ENCODE results near the gene SNTG2. TPM values are rescaled to one million over a fixed set of nuclear protein-coding genes. Genes with fewer than 3 reads are reported as not detected.

Gene SNTG2
- total RNA-seq, 2 experiments from 2014 or later: 2.5 to 3.2 TPM

GRCh38 chr2:1249897-1250687 is 299.4 kb downstream of the SNTG2 start:
- POLR2A ChIA-PET: no interaction called here
- Mint-ChIP-seq H3K36me3 (ENCODE audit: low read depth) (no peaks in the 10 kb centered on the region), H3K27ac (no peak overlapping the region), H3K4me1 (ENCODE audit: low read depth) (peaks cover 4% of the 10 kb centered on the region), H3K9me3 (no peaks in the 10 kb centered on the region), H3K4me3 (no peak overlapping the region), H3K27me3 (peaks cover 5% of the 10 kb centered on the region)
- DNase-seq (no peak), ATAC-seq (no peak)
- intact Hi-C loops (cut with micrococcal nuclease): no loop called here
- TF ChIP-seq CTCF (IDR thresholded peaks at IDR 0.05): no peak
- CTCF ChIA-PET: no interaction called here

GRCh38 chr2:1251520-1251919 is 300.9 kb downstream of the SNTG2 start:
- no peak for TF ChIP-seq CTCF (IDR thresholded peaks at IDR 0.05)
- ATAC-seq (no peak), DNase-seq (no peak)
- Mint-ChIP-seq H3K4me1 (ENCODE audit: low read depth) (peaks cover 4% of the 10 kb centered on the region), H3K4me3 (no peak overlapping the region), H3K36me3 (ENCODE audit: low read depth) (no peaks in the 10 kb centered on the region), H3K27ac (no peak overlapping the region), H3K27me3 (peaks cover 5% of the 10 kb centered on the region), H3K9me3 (no peaks in the 10 kb centered on the region)
- POLR2A ChIA-PET: no interaction called here
- intact Hi-C loops (cut with micrococcal nuclease): no loop called here
- CTCF ChIA-PET: no interaction called here

GRCh38 chr2:1253629-1254028 is 303.0 kb downstream of the SNTG2 start:
- ChIA-PET CTCF (no interaction called here), POLR2A (no interaction called here)
- Mint-ChIP-seq H3K27me3 (peaks cover 5% of the 10 kb centered on the region), H3K4me1 (ENCODE audit: low read depth) (peaks cover 4% of the 10 kb centered on the region), H3K9me3 (no peaks in the 10 kb centered on the region), H3K4me3 (no peak overlapping the region), H3K36me3 (ENCODE audit: low read depth) (no peaks in the 10 kb centered on the region), H3K27ac (no peak overlapping the region)
- intact Hi-C loops (cut with micrococcal nuclease): no loop called here
- ATAC-seq: no peak
- DNase-seq: no peak
- no peak for TF ChIP-seq CTCF (IDR thresholded peaks at IDR 0.05)

- no peaks in the 10 kb centered on the region for H3K9me3 Mint-ChIP-seq
- DNase-seq: no peak
- POLR2A ChIA-PET: no interaction called here
Observed at GRCh38 chr2:1254662-1255343, 304.2 kb downstream of the SNTG2 start.

More at GRCh38 chr2:1254662-1255343, 304.2 kb downstream of the SNTG2 start:
- intact Hi-C loops (cut with micrococcal nuclease): no loop called here
- peaks cover 4% of the 10 kb centered on the region for H3K4me1 Mint-ChIP-seq (ENCODE audit: low read depth)
- no peak overlapping the region for H3K27ac Mint-ChIP-seq
- no peak for TF ChIP-seq CTCF (IDR thresholded peaks at IDR 0.05)
- no peak for ATAC-seq
- peaks cover 5% of the 10 kb centered on the region for H3K27me3 Mint-ChIP-seq
- CTCF ChIA-PET: no interaction called here
- no peaks in the 10 kb centered on the region for H3K36me3 Mint-ChIP-seq (ENCODE audit: low read depth)
- H3K4me3 Mint-ChIP-seq: no peak overlapping the region
